ENCODE measurements around the gene GABBR2.

The GABBR2 gene

DNA sequence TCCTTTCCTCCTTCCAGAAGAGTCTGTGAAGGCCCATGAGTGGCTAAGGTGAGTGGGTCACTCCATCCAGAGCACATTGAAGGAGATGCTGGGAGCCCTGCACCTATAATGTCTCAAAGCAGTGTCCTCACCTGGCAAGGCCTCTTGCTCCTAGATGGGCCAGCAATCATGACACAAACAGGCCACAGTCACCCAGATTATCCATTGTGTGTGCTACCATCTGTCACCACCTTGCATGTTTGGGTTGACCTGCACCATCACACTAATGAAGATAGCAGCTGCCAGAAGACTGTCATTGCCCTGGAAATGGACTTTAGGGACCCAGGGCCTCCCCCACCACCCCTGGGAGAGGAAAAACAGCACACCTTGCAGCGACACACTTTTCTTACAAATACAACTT is 69.6 kb downstream of the GABBR2 start:
- no peak for DNase-seq

DNA sequence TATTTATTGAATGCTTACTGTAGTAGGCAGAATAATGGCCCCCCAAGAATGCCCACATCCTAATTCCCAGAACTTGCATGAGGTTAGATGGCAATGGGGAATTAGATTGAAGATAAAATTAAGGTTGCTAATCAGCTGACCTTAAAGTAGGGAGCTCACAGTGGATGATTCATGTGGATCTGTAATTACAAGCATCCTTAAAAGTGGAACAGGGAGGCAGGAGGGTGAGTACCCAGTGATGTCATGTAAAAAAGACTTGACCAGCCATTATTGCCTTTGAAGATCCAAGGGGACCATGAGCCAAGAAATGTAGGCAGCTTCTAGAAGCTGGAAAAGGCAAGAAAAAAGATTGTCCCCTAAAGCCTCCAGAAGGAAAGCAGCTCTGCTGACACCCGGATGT is 71.4 kb downstream of the GABBR2 start:
- DNase-seq: no peak

DNA sequence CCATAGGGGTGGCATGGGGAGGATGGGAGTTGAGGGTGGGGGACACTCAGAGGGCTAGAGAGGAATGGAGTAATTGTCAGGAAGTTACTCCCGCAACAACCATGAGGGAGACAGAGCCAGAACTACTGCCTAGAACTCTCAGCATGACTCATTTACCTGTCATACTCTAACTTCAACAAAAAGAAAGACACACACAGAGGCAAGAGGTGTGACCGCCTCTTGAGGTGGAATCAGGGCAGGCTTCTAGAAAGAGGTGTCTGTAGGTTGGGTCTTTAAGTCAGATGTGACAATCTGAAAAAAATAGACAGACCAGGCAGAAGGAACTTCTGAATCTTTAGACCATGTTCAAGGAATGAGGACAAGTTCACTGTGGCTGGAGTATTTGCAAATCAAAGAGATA is 73.4 kb downstream of the GABBR2 start:
- no peak for DNase-seq

DNA sequence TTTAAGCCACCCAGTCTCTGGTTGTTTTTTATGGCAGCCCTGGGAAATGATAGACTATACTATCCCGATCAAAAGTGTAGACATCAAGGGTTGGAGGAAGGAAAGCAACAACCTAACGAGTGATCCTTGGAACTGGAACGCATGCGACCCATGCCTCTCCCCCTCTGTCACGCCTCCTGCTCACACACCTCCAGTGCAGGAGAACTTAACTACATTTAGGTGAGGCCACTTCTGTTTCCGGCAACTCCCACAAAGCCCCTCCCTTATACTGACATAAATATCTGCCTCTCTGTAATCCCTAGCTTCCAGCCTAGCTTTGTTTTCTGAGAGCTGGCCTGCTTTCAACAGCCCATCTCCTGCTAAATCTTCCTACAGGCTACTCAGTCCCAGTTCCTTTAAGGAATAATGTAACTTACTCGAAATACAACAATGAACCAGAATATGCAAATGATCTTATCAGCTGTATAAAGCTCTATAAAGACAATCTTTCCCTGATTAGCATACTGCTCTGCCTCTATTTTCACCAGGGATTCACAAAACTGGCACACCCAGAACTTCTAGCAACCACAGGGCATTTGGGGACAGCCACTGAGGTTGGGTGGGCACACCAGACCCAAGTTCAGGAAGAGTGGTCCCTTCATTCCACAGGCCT is 73.9 kb downstream of the GABBR2 start:
- DNase-seq: no peak

DNA sequence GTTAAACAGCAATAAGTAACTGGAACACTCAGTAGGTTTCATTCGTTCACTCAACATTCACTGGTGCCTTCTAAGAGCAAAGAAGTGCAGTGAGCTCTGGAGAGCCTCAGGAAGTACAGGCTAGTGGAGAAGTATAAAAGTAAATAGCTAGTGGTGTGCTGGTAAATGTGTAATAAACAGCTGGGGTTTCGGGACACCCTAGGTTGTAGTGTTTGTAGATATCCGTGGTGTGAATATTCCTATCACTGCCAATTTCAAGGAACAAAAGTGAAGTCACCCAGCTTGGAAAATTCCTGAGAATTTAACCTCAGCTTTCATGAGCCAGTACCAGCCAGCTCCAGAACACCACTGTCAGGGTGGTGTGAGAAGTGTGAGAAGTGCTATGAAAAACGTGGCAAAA is 75.9 kb downstream of the GABBR2 start:
- DNase-seq: no peak

DNA sequence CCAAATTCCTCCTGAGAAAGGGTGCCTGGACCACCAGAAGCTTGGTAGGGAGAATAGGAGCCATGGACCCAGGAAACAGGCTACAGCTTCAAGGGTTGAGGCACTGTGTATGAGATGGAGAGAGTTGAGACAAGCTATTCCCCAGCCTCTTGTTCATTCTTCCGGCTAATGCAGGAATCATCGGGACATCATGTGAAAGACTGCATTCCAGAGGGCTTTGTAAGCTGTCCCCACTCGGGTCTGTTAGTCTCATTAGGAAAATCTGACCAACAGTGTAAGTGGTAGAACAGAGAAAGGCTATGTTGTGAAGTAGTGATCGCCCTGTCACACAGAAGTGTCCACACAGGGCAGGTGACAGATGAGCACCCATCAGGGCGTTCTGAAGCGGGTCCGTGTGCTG is 81.4 kb downstream of the GABBR2 start:
- DNase-seq: no peak

DNA sequence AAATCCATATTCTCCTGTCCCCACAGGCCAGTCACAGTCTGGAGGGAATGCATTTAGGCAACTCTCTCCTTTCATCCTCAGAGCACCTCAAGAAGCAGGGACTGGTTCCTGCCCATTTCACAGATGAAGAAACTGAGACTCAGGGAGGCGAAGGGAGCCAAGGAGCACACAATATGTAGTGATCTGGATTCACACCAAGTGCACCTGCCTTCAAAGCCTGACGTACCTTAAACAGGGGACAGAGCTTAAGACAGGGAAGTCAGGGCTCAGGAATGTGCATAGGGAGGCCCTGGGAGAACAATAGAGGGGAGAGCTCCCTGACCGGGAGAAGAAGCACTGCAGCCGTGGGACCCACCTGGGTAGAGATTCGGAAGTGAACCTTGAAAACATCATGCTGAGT is 83.0 kb downstream of the GABBR2 start:
- no peak for DNase-seq

DNA sequence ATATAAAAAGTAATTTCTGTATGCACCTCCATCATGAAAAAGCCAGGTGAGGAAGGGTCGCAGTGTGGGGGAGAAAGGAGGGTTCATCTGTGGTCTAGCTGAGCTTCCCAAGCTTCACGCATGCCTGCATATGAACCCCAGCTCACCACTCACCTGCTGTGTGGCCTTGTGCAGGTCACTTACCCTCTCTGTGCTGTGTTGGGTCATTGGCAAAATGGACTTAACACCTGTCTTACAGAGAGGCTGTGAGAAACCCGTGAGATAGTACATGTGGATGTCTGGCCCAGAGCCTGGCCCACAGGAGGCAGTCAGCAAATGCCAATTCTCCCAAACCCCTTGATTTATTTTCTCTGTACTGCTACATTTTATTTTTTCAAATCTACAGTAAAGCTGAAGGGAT is 88.9 kb downstream of the GABBR2 start:
- no peak for DNase-seq

DNA sequence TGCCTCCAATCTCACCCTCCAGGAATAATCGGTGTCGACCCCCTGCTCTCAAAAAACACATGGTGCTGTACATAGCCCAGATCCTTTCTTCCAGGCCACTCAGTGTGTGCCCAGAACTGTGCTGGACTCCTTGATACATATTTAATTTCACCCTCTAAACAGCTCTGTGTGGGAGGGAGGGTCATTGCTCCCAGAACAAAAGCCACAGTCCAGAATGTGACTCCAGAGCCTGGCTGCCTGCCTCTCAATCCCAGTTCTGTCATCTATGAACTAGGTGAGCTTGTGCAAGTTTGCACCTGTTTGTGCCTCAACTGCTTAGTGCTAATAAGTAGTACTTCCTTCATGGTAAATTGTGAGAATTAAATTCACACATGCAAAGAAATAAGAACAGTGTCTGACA is 93.1 kb downstream of the GABBR2 start:
- no peak for DNase-seq

DNA sequence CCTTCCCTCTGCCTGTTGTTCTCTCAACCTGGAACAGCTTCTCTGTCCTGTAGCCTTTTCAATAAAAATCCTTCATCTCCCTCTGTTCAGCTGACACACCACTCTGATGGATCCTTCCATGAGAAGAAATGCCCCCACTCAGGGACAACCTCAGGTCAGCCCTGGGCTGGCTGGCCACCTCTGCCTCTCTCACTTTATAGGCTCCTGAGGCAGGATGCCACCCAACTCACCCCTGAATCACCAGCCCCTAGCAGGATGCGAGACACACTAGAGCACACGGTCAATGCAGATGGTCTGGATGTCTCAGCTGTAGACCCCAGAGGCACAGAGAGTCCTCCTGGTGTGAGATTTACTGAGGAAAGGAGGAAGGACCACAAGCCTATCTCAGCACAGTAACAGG is 93.8 kb downstream of the GABBR2 start:
- no peak for DNase-seq

DNA sequence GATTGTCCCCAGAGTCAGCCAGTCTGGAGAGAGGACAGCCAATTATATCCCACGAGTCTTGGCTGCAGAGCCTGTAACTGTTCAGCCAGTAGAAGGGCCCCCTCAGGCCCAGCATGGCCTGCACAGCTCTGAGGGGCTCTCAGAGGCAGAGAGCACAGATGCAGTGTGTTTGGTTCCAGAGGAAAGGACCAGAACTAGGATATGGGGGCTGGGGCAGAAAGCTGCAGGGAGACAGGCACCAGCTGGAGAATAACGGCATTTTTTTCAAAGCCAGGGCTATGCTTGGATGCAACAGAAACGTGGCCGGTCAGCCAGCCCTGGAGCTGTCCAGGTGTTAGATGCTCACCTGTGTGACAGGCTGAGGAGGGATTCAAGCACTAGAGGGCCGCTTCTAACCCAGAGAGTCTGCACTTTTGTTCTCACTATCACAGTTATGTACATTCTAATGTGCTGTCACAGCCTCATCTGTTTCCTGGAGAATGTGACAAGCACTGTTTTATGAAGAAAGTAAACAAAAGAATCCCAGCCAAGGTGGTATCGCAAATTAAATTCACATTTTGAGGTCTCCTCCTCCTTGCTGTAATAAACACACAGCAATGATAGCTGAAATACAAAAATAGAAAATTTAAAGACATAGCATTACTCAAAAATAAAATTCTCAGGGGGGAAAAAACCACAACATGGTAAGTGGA is 96.5 kb downstream of the GABBR2 start:
- no peak for DNase-seq

DNA sequence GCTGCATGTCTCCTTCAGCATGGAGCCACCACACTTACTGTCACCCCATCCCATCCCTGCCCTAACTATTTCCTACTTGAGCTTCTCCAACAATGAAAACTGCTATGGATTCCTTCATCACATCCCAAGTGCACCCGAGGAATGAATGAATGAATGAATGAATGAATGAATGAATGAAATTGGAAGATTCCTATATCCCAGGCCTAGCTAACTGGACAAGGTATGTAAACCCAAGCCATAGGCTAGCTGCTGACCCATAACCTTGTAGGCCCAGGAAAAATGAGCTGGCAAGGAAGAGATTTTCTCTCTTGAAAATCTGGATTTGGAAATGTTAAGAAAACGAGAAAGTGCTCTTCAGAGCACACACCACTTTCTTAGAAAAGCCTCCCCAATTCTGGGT is 97.4 kb downstream of the GABBR2 start:
- DNase-seq: no peak

DNA sequence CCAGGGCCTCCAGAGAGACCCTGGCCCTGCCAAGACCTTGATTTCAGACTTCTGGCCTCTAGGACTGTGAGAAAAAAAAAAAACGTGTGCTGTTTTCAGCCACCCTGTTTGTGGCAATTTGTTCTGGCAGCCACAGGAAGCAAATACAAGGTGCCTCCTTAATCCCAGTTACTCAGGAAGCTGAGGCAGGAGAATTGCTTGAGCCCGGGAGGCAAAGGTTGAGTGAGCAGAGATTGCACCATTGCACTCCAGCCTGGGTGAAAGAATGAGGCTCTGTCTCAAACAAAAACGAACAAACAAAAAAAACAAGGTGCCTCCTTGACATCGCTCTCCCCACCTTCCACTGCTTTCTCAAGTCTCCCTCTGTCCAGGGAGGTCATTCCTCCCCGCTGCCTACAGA is 98.0 kb downstream of the GABBR2 start:
- no peak for DNase-seq

DNA sequence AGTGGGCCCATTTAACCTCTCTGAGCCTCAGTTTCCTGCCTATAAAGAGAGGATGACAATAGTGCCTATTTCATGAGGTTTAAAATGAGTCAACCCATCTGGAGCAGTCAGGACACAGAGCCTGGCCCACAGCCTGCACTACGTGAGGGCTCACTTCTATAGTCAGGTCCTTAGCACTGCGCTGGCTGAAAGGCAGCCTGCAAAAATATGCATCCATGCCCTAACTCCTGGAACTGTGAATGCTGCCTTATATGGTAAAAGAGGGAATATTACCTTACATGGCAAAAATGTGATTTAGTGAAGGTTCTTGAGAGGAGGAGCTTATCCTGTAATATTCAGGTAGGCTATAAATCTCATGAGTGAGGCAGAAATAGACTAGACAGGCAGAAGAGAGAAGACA is 98.5 kb downstream of the GABBR2 start:
- no peak for DNase-seq

DNA sequence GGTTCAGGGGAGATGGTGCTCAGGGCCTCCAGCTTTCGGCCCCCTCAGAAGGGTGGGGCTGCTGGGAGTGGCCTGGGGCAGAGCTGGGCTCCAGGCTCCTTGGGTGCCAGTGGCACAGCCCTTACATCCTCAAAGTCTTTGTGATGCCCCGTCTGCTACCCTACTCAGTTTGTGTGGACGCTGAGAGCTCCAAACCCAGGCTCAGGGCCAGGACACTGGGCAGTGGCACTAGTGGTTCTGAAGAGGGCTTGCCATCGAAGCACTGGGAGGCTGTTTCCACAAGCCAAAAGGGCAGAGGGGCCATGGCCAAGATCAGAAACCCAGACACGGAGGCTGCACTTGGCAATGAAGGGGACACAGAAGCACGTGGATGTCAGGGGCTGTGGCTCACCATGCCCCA is 99.1 kb downstream of the GABBR2 start:
- DNase-seq: no peak

DNA sequence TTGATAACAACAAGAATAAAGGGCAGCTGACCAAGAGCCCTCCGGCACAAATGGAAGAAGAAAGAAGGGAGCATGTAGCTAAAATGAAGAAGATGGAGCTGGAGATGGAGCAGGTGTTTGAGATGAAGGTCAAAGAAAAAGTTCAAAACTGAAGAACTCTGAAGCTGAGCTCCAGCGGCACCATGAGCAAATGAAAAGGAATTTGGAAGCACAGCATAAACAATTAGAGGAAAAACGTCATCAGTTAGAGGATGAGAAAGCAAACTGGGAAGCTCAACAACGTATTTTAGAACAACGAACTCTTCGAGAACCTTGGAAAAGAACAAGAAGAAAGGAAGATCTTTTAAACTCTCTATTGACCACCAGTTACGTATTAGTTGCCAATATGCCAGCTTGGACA is 100.9 kb downstream of the GABBR2 start:
- no peak for DNase-seq

DNA sequence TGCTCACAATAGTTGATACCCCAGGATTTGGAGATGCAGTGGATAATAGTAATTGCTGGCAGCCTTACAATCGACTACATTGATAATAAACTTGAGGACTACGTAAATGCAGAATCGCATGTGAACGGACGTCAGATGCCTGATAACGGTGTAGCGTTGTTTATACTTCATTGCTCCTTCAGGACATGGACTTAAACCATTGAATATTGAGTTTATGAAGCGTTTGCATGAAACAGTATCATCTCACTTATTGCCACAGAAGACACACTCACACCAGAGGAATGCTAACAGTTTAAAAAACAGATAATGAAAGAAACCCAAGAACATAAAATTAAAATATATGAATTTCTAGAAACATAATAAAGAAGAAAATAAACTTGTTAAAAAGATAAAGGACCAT is 101.6 kb downstream of the GABBR2 start:
- no peak for DNase-seq

DNA sequence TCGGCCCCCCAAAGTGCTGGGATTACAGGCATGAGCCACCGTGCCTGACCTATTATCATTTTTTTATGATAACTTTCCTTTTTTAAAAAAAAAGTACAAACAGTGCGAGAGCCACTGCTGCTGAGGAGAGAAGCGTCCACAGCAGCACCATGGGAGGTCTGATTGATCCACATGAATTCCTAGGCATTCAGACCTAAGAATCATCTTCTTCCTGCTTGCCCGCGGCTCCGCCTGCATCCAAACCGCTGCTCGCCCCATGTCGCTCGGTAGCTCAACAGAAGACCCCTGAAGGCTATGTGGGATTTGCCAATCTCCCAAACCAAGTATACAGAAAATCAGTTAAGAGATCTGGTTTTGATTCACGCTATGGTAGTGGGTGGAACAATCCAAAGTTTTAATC is 102.0 kb downstream of the GABBR2 start:
- no peak for DNase-seq

DNA sequence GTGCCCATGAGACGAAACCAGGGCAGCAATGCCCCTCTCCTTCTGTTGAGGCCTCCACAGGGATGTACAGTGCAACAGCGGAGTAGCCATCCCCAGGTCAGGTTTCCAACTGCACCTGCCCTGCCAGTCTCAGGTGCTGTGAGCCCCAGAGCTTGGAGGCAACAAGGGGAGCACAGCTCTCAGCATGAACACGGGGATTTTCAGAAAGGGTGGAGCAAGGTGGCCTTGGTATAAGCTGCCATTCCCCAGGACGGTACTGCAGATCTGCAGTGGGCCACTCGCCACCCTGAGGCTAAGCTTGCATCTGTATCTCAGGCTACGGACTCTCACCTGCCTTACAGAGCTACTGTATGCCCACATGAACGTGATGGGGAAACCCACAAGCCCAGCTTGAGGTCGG is 103.6 kb downstream of the GABBR2 start:
- no peak for DNase-seq

DNA sequence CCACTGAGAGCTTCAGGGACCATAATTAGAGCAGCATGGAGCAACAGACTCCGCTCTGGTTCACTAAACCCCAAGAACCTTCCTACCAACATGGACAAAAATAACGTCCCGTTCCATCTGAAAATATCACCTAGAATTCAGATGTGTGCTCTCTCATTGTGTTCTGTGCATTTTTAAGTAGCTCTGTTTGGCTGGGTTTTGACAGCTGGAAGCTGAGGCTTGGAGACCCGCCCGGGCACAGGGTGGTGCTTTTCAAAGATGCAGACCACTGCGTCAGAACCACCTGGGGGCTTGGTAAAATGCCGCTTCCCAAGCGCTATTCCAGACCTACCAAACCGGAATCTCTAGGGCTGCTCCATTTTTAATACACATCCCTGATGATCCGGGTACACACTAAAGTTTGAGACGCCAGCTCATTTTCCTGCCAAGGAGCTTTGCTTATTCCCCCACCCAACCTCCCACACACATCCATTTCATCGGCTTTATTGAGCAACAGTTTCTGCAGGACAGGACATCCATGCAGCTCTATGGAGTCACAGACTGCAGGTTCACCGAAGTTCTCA is 104.8 kb downstream of the GABBR2 start:
- DNase-seq: peak in 38 of 58 donors; percentile 11 to 86 (median 44)

DNA sequence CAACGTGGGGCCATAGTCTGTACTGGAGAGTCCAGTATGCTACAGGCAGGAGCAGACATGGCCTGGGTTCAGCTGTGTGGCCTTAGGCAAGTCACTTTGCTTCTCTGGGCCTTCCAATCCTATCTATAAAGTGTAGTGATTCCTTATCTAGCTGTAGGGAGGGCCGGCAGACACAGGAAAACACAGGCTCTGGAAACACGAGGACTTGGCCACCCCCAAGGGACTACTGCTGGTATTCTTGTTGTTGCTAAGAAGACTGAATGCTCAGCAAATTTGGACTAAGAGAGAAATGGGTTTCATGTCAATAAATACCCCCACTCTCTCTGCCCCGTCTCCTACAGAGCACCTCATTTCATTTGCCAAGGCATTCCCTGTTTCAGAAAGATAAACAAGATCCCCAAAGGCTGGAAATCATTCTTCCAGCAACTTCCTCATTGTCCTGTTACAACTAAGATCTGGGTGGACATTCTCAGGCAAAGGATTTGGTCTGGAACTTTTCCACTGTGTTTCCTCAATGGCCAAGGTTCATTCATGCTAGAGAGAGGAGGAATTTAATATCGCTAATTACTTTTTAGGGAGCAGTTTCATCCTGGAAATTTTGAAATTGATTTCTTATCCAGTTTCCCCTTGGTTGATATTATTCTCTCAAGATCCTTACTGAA is 105.8 kb downstream of the GABBR2 start:
- DNase-seq: no peak

DNA sequence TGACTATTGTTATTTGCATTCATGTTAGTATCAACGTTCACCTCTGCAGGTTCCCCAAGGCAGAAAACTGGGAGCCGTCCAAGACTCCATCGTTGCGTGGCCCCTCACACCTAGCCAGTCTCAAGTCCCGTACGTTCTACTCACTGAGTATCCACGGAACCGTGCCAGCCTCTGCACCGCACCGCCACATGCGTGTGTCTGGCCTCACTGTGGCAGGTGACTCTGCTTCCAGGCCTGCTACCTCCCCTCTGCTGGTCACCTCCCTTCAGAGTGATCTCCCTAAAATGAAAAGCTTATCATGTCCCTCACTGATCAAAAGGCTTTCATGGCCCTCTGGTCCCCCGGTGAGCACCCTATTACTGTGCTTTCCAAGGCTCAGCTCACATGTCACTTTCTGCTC is 108.1 kb downstream of the GABBR2 start:
- no peak for DNase-seq

Data from anterior cingulate cortex (tissue), 58 donors.